GM18511 (cell line): ENCODE measurements around the gene RNF114.
A peak's percentile ranks its signal among the peaks of the same experiment; 100 is the strongest.
"Not testable (repeated sequence)": the region's sequence is repeated elsewhere in the genome, so short reads cannot be mapped to it uniquely, and the experiment has no call there.

Experiments
- ATAC-seq: cut with Tn5 transposase; IDR thresholded peaks from one replicate; pipeline ENCODE4 v1.9.1; 2021; ENCODE audit warnings: mild to moderate bottlenecking, moderate library complexity; ENCODE audit not compliant: unreplicated experiment

RNF114 gene

DNA sequence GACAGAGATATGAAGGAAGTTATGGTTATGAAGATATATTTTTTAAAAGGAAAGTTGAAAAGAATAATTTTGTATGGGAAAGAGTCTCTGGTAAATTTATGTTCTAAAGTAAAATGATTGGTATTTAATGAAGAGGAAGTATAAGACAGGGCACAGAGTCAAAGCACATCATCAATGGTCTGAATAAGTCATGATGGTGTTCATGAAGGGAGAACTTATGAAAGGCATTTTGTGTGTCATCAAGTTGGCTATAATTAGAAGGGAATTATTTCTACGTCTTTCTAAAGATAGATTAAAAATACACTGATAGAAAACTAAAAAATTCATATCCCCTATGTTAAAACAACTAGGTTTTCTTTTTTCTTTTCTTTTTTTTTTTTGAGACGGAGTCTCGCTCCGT, 25.2 kb downstream of the RNF114 start:
- ATAC-seq, result no peak

DNA sequence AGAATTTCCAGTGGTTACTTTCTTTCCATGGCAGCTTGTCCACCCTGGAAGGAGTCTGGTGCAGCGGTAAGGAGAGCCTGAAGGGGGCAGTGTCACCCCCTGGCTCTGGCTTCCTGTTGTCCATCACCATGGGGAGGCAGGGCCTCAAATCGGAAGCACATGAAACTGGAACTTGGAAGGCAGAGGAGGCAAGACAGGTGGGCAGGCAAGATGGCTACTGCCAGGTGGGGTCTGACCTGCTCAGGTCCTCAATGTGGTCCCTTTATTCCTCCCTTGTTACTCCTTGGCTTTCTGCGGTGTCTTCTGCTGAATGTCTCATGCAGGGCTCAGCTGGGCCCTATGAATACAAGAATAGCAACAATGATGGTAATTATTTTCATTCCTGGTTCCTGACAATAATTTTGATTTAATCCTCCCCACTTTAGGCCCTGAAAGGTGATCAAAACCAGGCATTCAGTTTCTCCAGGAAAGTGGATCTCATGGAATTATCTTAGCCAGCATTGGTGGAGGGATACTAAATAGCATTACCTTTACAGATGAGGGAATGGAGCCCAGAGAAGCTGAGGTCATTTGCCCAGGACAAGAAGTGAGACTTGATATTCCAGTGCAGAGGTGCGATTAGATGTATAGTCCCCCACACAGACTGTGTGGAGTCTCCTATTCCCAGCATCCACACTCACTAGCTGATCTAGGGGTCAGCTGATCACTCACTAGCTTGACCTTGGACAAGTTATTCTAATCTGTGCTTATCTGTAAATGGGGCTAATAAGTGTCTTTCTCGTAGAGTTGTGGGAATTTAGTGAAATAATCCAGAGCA, 29.0 kb downstream of the RNF114 start:
- no peak for ATAC-seq

DNA sequence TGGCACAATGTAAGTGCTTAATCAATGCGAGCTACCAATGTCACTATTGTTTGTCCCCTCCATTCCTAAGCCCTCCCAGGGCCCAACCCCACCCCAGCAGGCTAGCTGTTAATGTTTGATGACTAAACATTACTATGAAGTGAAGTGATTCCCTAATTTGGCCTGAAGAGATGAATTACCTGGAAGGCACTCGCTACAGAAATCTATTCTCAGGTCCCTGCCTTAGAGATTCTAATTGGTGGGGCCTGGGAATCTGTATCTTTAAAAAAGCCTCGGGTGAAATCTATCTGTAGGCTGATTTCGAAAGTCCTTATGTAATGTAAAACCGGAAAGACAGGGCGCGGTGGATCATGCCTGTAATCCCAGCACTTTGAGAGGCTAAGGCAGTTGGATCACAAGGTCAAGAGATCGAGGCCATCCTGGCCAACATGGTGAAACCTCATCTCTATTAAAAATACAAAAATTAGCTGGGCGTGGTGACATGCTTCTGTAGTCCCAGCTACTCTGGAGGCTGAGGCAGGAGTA, 29.6 kb downstream of the RNF114 start:
- no peak for ATAC-seq

DNA sequence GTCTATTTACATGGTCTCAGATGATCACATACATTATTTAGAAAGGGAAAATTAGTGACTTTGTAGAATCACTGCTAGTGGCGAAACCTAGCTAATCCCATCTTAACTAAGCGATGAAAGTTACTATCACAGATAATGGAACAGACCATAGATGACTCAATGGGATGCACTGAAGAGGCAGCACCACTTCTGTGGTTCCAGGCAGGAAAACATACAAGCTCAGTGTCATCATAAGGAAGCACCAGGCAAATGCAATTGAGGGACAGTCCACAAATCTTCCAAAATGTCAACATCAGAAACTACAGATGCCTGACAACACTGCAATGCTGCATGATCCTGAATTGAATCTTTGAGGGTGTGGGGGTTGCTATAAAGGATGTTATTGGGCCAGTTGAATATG, 30.7 kb downstream of the RNF114 start:
- no peak for ATAC-seq

DNA sequence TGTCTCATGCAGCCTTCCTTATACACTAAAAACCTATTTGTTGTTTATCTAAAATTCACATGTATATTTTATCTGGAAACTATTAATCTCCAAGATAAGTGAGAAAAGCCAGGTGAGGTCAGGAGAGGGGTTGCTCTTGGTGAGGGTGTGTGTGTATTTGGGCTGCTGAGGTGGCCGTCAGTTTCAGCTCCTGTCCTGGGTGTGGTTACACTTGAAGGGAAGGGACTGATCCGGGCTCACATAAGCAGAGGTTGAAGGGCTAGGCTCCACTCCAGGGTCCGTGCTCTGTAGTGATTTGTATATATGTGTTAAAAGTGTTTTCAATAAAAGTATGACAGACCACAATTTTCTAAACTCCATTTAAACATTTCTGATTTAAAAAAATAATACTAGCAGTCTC, 33.0 kb downstream of the RNF114 start:
- no peak for ATAC-seq

DNA sequence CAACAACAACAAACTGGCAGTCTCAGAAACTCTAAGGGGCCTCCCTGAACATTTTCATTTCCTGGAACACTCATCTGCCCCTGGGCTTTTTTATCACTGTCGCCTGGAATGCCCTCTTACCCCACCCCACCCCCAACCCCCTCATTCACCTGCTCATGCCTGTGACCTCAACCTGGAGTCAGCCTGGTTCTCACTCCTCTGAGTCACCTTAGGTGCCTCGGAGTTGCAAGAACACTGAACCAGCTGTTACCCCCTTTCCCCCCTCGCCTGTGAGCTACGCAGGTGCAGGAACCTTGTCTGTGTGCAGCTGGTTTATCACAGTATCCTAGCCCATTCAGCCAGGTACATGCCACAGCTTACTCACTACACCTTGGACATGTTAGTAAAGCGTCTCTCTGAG, 33.7 kb downstream of the RNF114 start:
- ATAC-seq, result no peak

DNA sequence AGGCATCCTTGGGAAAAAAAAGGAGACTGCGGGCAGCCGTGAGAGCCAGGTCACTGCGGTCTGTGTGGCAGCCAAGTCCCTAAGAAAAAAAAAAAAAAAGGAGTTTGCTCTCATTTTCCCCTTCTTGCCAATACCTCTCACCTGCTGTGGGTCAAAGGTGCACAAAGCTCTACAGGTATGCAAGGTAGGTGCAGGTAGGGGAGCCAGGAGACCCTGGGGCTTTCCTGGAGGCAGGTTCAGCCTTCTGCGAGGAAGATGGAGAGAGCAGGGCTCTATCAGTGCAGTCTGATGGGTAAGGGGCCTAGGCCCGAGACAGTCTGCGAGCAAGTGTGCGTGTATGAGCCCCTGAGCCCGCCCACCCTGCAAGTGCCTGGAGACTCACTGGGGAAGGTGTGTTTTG, 34.3 kb downstream of the RNF114 start:
- no peak for ATAC-seq

DNA sequence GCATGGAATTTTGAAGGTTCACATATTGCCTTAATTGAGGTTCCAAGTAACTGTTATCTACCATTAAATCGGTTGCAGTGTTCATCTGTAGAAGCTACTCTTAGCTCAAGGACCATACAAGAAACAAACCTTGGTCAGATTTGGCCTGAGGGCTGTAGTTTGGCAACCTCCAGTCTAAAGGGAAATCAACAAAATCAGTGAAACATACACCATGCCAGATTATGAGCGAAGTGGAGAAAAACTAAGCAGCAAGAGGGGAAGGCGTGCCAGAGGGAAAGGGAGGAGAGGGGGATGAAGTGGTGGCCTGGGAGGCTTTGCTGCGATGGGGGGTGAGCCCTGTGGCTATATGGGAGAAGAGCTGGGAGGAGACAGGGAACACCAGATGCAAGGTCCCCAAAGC, 37.8 kb downstream of the RNF114 start:
- no peak for ATAC-seq

DNA sequence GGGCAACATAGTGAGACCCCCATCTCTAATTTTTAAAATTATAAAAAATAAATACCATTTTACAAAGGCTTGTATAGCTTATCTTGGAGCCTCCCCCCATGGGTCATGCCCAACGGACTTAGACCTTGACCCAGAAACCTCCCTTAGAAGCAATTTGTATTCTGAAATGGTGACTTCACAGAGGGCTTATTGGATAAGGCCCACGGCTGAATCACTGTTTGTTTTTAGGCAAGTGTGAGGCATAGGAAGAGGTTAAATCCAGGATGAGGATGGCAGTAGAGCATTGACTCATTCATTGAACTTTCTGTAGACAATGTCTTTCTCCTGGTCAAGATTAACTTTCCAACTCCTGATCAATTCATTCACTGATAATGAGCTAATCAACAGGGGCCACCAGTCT, 40.3 kb downstream of the RNF114 start:
- no peak for ATAC-seq

DNA sequence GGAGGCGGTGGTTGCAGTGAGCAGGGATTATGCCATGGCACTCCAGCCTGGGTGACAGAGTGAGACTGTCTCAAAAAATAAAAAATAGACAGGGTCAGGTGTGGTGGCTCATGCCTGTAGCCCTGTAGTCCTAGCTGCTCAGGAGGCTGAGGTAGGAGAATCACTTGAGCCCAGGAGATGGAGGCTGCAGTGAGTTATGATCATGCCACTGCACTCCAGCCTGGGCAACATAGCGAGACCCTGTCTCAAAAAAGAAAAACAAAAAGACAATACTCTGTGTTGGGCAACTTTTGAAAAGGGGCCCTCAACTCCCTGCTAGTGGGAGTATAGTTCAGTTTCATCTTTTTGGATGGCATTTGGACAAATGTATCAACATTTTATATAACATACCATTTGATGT, 41.5 kb downstream of the RNF114 start:
- ATAC-seq, result not testable (repeated sequence)

DNA sequence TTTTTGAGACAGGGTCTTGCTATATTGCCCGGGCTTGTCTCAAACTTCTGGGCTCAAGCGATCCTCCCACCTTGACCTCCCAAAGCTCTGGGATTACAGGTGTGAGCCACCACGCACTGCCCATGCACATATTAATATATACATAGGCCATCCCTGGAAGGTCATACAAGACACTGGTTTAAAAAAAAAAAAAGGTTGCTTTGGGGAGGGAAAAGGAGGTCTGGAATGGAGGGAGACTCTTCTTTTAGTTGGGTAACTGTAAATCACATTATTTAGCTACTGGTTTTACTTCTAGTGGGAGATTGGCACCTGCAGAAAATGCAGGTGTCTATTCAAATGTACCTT, 42.5 kb downstream of the RNF114 start:
- no peak for ATAC-seq

DNA sequence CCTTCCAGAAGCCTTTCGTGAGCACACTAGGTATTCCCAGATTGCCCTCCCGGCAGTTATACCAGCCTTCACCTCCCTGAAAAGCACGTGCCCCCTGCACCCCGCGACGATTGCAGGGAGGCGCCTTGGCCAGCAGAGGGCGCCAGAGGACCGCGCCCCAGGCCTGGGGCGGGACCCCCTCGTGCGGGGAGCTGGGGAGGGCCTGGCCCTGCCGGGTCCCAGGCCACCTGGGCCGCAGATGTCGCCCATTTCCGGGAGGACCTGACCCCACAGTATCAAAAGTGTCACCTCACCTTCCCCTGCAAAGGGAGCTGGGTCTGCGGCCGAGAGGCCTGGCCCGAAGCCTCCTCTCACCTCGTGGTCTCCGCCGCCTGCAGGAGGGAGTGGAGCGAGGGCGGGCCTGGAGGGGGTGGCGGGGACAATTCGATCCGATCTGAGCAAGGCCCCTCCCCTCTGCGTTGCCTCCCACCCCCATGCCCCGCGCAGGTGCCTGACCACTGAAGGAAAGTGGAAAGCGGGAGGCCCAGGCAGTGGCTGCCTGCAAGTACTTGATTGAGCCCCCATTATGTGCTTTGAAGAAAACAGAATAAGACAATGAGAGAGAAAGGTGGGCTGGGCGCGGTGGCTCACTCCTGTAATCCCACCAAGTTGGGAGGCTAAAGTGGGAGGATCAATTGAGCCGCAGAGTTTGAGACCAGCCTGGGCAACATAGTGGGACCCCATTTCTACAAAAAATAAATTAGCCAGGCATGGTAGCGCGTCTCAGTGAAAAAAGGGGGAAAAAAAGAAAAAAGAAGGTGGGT, 43.0 kb downstream of the RNF114 start:
- no peak for ATAC-seq

DNA sequence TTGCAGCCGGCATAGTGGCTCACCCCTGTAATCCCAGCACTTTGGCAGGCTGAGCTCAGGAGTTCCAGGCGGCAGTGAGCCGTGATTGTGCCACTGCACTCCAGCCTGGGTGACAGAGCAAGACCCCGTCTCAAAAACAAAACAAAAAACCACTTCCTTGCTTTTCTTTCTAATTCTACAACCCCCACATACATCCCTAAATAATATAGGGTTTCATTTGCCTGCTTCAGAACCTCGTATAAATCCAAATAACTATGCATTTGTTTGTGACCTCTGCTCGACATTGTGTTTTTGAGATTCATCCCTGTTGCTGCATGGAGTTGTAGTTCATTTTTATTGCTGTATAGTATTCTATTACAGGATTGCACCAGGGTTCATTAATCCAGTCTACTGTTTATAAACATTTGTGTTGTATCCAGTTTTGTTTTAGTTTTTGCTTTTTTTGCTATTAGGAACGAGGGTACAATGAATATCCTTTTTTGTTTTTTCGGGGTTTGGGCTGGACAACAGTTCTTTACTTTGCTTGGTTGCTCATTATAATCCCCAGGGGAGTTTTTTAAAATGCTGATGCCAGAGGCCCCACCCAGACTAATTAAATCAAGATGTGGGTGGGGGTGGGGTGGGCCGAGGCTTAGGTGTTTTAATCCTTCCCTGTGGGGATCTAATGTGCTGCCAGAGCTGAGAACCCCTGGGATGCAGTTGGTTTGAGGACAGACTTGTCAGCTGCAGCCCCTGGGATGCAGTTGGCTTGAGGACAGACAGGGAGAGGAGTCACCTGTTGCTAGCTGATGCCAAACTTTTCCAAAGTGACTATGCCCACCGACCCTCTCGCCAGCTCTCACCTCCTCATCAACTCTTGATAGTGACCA, 44.2 kb downstream of the RNF114 start:
- ATAC-seq, result no peak

DNA sequence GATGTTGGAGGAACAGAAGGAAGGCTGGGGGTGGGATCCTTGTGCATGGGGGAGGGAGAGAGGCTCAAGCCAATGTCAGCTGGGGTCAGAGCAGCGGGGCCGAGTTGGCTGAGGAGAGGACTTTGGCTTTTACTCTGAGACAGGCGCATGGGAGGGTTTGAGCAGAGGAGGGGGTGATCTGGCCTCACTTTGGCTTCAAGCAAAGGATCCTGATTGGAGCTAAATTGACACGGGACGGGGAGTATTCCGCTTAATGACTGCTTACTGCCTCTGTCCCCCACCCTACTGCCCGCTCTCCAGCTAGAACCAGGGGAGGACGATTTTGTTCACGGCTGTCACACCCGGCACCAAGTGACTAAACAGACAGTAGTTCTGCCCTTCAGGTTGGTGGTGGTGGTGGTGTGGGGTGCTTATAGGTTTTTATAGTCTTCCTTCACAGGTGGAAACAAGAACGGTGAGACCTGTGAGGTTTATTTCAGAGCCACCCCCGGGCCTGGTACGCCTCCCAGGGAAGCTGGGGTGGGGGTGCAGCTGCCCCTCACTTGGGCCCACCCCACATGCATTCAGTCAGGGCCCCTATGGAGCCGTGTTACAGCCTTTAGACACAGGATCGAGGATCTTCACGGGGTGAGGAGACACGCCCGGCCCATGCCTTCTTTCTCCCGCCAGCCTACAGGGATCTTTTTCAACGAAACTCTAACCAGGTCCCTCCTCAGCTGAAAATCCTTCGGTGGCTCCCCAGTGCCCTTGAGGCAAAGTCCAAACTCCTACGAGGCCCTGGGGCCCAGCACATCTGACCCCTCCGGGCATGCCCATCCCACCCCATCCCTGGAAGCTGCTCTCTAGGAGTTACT, 45.2 kb downstream of the RNF114 start:
- ATAC-seq, result no peak

DNA sequence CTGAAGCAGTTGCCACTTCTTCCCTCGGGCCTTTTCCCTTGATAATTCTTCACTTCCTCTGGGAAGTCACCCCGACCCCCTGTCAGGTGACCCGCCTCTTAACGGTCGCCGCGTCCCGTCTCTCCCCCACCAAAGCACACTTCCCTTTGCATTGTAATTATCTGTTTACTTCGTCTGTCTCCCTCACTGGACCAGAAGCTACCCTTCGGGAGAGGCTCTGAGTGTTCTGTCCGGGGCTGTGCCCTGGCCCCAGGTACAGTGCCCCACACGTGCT, 45.8 kb downstream of the RNF114 start:
- no peak for ATAC-seq

DNA sequence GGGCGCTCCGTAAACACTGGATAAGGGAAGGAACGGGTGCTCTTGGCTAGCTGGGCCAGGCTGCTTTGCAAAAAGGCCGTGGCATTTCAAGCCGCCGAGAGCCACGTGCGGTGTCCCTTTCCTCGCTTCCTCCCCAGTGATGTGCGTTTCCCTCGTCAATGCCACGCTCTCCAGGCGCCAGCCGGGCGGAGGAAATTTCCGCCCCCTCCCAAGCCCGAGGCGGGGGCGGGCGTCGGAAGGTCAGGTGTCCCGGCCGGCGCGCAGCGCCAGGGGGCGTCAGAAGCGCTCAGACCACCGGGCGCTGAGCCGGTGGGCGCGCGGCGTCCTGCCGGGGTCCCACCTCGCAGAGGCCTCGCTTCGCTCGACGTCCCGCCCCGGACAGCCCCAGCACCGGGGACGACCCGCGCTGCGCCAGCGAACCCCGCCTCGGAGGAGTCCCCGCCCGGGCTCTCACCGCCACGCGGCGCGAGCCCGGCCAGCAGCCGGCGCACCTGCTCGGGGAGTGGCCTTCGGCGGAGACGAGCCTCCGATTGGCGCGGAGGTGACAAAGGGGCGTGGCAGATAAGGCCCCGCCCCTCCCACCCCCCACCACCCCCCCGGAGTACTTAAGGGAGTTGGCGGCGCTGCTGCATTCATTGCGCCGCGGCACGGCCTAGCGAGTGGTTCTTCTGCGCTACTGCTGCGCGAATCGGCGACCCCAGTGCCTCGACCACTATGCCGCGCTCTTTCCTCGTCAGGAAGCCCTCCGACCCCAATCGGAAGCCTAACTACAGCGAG, 46.3 kb downstream of the RNF114 start, which contains the start of gene SNAI1:
TSS of gene SNAI1 (plus strand) at position 635 of the 777 bp plus-strand sequence. CDS start at position 715, 80 bp downstream.
- ATAC-seq, result peak; percentile 81

DNA sequence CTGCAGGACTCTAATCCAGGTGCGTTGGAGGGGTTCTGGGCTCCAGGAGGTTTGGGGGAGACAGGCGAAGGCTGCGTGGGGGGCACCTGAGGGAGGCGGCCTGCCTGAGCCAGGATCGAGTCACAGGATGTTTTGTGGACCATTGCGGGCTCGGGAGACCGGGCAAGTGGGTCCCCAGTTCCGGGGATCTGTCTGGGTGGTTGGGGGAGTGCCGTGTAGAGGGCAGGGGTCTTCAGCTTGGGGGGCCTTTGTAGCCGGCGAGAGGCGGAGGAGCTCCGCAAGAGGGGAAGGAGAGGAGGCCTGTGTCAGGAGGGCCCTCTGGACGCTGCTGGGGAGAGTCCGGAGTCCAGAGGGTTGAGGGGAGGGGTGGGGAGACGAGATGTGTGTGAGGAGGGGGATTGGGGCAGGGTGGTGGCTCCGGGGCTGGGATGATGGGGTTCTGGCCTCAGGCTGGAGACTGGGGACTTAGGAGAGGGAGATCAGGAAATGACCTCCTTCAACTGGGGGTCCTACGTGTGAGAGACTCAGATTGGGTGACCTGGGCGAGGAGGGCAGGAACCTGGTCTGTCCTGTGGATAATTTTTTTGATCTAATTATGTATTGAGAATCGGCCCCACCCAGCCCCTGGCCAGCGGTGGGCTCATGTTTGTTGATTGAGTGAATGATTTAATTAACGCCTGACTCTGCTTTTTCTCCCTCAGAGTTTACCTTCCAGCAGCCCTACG, 47.1 kb downstream of the RNF114 start:
- no peak for ATAC-seq

DNA sequence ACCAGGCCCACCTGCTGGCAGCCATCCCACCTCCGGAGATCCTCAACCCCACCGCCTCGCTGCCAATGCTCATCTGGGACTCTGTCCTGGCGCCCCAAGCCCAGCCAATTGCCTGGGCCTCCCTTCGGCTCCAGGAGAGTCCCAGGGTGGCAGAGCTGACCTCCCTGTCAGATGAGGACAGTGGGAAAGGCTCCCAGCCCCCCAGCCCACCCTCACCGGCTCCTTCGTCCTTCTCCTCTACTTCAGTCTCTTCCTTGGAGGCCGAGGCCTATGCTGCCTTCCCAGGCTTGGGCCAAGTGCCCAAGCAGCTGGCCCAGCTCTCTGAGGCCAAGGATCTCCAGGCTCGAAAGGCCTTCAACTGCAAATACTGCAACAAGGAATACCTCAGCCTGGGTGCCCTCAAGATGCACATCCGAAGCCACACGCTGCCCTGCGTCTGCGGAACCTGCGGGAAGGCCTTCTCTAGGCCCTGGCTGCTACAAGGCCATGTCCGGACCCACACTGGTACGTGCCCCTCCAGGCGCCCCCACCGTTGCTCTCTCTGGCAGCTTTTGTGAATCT, 47.7 kb downstream of the RNF114 start:
- no peak for ATAC-seq
